Stimulated activated CD8-positive, alpha-beta memory T cell treated with anti-CD3 and anti-CD28 coated beads, Interleukin-12 subunit alpha, Interleukin-12 subunit beta, amount 100 ng/mL, for 1 hour (primary cell): ENCODE measurements around the gene EFL1.
"Not testable (repeated sequence)": the region's sequence is repeated elsewhere in the genome, so short reads cannot be mapped to it uniquely, and the experiment has no call there.

Experiments
- DNase-seq: peaks from one replicate; pipeline ENCODE4 v3.0.0-alpha.2; 2020; ENCODE audit warnings: low read depth

Gene EFL1

DNA sequence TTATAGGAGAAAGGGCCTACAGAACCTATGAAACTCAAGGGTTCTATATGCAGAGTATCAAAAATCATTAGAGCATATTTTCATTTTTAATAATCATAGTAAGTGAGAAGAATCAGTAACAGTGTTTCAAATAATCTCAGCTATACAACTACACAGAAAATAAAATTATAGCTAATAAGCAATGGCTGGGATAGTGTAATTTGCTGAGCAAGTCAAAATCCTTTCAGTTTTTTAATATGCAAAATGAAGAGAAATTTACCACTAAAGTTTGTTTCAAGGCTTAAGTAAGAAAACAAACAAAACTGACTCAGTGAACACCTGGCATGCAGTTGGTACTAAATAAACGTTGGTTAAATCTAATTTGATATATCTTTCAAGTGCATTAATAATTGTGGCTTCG lies 66.2 kb downstream of the EFL1 start:
- DNase-seq = no peak

DNA sequence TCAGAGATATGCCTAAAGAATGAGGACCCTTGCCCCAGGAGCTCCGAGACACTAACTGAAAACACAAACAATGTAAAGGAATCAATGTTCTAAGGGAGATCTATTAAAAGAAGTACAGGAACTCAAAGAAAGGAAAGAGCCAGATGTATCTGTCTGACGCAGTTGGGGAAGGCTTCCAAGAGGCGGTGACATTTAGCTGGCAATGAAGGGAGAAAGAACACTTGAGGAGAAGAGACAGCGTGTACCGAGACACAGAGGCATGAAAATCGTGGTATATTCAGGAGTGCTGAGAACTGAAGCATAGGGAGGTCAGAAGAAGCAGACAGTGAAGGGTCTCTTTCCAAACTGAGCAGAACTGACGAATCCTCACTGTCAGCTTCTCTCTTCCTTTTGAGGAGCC lies 66.7 kb downstream of the EFL1 start:
- DNase-seq = not testable (repeated sequence)

DNA sequence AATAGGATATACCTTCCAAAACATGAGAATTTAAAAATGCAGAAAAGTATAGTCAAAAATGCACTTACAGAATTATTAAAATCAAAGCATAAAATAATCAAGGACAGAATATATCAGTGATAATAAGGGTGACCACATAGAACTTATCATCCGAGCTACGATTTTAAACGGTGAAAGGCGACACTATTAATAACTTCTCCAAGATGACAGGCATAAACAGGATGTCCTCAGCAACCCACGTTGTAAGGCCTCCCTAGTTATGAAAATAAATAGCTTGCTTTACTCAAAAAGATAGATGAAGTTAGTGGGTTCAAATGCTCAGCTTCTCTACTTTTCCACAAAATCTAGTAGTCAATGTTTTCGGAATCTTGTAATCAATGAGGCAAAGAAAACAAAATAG lies 68.0 kb downstream of the EFL1 start:
- not testable (repeated sequence) for DNase-seq

DNA sequence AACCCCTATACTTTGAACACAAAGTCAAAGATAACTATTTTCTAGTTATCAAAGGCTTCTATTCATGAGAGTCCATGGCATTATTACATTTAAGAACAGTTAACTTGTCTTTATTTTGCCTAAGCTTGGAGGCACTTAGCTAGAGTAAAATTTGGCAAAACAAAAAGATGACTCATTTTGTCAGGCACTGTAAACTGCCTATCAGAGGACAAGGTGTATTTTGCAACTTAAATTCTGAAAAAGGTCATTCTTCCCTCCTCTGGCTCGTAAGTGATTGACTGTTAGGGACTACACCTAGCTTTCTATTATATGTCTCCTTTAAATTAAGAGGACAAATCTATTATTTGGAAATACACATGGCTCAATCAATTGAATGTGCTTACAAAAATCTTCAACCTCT lies 69.1 kb downstream of the EFL1 start:
- DNase-seq = not testable (repeated sequence)

DNA sequence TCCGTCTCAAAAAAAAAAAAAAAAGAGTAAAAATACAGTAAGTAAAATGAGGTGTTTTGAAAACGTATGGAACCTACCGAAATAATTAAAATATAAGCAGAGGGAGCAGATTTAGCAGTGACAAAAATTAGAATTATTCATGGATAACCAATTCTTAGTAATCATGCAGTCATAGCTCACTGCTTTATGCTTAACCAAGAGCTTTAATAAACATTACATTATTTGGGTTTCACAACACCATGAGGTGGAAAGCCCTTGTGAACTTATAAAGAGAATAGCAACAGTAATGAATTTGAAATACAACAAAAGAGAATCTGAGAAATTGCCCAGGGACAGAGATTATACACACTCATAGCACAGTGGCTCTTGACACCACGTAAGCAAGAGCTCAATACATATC lies 70.1 kb downstream of the EFL1 start:
- DNase-seq = not testable (repeated sequence)

DNA sequence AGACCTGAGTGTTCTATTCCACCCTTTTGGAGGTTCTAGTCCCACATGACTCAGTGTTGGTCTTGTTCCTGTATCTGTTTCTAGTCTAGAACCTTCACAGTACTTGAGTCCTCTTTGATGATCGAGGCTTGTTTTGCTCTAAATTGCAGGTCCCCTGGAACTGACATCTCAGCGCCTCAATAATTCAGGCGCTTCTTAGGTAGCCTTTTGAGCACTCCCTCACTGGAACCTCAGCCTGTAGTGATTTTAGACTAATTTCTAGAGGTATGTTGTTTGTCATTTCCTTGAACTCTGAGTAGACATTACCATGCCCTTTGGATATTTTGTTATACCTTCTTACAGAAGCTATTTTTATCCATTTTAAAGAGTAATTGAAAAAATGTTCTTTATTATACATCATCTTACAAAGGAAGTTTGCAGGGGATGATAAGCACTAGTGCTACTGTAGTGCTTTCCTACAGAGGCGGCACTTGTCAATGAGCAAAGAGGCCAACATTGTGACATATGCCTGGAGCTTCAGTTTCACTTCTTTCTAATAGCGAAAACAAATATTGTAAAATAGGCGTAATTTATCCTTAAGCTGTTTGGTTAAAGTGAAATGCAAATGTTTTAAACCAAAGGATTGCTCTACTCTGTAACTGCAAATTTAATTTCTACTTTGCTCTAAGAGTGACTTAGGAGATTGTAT lies 75.7 kb downstream of the EFL1 start:
- no peak for DNase-seq

DNA sequence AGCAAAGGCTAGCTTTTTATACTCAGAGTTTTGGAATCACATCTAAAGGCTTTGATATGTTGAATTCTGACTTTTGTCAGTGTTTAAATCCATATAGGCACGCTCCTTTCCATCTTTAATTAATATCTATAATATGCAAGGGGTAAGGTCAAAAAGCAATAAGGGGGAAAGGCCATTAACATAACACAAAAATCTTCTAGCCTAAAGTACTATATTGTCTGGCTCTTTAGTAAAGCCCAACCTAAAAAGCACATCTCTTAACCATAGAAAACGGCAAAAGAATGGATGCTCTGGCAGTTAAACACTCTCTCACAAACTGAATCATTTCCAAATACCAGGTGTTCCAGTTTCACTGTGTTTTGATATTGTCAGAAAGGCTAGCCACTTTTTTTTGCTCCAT lies 76.4 kb downstream of the EFL1 start:
- DNase-seq = no peak

DNA sequence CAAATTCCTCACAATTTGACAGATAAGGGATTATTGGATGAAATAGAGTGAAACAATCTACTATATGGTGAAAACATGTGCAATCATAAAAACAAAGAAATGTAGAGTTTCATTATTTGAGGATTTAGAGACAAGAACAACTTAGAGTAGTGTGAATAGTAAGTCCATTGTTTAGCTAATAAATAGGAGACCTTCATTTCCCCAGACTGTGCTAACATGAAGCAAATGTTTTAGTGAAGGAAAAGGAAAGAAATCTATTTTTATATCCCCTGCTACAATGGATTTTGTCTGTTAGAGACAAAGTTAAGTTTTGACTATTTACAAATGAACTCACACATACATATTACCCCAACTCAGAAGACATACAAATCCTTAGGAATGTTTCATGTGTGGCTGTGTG lies 77.8 kb downstream of the EFL1 start:
- DNase-seq = no peak

DNA sequence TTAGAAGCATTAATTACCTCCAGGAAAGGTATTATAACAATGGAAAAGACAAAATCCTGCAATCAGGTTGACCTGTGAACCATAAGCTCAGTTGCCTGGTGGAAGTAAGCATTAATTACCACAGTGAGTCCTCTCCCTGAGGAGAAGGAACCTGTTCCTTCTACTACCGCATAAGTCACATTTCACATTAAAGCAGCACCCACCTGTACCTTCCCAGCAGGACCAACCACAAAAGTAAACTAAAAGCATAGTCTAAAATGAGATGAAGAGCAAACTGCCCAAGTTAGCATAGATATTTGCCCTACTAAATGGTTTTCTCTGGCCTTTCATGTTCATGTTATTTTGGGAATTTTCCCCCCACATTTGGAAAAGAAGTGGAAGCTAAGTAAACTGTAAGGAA lies 78.2 kb downstream of the EFL1 start:
- DNase-seq = no peak

DNA sequence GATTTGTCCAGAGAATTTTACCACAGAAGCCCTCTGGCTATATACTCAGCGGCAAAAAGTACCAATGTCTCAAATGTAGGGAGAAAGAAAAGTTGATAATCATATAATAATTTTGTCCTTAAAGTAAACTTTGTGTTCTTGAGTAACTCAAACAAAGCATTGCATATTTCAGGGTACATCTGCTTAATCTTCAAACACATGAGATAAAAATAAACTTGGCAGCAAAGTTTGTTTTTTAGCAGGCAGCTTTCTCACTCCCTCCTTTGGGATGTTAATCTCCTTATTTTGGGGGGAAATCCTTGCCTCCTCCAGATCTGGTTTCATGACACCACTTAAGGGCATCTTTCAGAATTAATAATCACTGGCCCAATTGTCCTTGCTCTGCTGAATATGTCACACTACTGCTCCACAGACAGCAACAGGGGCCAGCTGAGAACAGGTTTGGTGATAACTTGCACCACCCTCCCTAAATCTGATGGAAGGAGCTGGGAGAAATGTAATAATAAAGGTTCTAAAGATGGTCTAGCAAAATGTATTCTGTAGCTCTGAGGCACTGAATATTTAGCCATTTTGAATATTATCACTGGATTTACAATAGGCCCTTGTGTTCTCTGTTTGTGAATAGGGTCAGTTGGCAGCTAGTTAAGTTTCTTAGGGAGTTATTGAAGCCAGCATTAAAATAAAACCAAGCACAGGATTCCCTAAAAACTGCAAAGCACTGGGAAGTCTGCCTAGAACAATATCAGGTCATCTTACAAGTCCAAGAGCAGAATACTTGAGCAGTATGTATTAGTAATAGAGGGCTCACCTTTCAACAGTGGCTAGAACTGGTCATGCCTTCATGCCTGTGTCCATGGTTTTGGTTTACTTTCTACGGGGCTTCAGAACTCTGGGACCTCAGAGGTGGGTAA lies 79.2 kb downstream of the EFL1 start:
- no peak for DNase-seq

DNA sequence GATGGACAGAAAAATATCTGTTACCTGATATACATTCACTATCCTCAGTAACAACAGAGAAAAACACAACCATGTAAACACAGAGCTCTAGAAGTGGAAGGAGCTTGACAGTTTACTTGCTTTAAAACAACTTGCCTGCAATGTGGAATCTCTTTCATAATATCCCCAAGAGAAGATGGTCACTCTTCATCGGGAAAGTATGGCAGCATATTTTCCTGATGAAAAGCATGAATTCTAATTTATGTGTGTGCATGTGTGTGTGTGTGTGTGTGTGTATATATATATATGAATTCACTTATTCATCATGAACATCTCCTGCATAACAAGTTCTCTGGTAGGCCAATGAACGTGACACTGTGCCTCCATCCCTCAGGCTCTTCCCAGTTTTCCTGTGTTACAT lies 81.2 kb downstream of the EFL1 start:
- DNase-seq = no peak

DNA sequence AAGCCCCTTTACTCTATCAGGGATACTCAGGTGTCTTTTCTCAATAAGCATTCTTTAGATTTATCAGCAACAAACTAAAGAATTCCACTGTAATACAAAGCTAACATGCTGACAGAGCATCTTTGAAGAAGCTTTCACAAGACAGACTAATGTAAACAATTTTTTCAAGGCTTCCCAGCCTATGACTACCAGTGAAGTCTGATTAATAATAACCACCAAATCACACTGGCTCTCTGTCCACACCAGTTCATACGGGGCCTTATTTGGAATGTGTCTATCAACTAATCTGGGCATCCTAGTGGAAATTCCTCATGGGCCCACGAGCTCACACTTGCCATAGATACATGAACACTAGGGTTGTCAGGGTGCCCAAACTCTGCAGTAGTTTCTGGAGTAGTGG lies 84.5 kb downstream of the EFL1 start:
- no peak for DNase-seq

DNA sequence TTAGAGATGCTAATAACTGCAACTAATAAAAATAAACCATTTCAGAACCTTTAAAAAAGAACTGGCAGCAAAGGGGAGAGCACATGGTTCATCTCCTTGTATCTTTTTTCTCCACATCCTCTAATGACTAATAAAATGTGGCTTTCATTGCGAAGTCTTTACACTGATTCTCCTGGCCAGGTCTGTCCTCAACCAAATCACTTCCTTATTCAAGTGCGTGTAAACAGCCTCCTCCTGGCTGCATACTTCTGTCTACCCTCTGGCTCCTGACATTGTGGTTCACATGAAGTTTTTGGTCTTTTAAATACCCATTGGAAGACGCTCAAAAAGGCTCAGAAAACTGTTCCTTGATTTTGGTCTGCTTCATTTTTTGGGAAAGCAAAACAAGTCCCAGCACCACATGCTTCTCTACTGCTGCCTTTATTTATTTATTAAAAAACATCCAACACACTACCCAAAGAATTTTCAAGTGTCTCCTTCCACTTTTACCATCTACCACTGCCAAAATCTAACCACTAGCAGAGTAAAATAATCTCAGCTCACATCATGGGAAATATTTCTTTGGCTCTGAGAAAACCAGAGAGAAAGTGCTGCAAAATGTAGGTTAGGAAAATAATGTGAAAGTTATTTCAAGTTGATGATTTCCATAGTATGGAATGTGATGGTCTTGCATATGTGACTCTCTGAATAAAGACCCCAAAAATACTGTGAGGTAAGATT lies 85.1 kb downstream of the EFL1 start:
- no peak for DNase-seq

DNA sequence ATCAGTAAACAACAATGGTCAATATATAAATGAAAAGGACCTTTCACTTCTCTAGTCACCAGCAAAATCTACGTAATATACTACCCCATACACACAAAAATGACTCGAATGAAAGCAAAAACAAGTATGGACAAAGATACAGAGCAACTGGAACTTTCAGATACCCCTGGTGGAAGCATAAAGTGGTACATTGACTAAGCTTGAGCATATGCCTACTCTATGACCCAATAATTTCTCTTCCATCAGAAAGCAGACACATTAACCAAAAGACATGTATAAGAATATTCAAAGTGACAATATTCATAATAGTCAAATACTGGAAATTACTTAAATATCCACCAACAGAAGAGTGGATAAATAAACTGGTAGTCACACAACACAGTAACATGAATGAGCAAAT lies 86.0 kb downstream of the EFL1 start:
- no peak for DNase-seq

DNA sequence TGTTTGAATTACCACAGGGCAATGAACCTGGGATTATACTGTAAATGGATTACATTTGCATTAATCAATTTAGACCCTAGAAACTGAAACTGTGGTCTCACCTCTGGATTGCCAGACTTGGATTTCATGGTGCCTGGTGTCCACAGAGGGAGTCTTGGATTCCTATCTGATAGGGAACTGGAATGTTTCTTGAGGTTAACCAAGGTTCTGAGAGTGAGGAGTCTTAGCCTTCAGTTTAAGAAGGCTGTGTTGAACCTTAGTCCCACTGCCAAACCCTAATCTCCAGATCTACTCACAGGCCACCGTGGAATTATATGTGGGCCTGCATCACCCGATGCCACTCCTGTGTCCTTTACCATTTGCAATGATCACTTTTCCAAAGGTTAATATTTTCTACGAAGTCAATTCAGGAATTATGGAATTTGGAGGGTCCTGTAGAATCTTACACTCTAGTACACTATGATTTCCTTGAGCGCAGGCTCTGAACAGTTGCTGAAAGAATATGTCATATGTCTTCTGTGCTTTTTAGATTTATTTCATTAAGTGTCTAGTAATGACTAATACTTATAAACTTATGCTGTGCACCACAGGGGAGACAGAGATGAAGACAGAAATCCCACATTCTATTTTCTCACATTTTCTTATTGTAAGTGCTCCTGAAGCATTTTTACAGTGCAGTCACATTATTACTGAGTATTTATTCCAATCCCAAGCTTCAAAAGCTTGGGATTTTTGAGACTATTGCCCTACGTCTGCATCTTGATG lies 87.9 kb downstream of the EFL1 start:
- no peak for DNase-seq

DNA sequence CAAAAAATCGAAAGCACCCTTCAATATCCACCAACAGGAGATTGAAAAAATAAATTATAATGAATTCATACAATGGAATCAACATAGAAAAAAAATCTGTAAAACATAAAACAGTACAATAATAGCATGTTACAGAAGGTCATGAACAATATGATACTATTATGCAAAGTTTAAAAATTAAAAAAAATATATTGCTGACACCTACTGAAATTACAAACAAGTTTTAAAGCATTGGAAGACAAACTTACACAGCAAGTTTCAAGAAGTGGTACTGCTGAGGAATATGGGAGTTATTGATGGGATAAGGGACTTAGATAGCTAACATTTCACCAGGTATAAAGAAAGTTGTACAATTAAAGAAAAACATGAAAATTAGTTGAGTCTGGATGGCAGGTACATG lies 89.4 kb downstream of the EFL1 start:
- no peak for DNase-seq

DNA sequence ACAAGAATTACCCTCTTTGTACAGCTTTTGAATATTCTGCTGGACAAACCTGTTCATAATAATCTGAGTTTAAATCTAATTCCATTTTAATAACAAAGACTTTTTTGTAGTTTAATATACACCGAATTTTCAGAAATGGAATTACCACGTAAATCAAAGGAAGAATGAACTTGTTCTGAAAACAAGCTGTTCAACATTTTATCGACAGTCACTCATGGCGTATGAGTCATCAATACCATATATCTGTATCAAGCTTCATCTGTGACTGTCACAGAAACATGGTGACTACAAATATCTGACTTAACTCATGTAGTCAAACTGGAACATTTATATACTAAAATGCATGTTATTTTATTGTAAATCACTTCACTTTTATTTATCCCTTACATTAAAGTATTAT lies 90.0 kb downstream of the EFL1 start:
- no peak for DNase-seq

DNA sequence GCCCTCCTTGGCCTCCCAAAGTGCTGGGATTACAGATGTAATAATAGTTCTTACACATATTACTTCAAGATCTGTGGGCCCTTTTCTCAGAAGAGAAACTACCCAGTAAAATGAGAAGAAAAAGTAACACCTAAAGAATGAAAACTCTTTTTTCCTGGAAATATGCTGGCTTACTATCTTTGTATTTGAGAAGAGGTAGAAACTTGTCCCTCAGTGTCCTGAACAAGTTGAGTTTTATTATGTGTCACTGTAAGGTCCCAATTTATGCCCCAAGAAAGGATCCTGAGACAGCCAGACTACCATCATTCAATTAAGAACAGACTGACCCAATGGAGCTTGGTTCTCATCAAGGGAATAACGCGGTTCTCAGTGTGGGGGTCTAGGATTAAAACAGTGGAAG lies 93.8 kb downstream of the EFL1 start:
- no peak for DNase-seq

DNA sequence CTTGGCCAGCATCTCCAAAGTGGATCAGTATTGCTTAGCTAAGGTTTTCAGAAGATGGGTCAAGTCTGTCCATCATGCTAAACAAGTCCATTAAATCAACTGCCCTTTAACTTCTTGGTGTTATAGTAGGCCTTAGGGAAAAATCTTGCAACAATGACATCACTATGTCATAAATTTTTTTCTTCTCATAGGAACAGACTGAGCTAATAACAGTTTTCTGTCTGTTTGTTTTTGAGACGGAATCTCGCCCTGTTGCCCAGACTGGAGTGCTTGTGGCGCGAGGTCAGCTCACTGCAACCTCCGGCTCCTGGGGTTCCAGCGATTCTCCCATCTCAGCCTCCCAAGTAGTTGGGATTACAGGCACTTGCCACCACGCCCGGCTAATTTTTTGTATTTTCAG lies 94.2 kb downstream of the EFL1 start:
- no peak for DNase-seq

DNA sequence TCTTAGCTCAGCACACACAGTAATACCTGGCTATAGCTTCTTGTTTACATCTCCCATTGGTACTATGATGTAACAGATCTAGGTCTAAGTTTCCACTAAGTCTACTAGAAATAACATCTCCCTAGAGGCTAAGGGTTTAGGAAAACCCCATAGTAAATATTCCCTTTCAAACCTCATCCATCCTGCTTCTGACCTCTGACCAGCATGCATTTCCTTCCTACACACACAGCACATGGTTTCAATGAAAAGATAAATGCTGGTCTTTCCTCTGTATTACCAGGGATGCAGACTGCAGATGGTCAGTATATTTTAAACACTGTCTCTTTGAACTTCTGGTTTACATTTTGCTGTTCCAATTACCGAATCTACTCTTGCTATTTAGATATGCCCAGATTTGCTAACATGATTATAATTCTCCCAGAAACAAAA lies 96.6 kb downstream of the EFL1 start:
- no peak for DNase-seq

DNA sequence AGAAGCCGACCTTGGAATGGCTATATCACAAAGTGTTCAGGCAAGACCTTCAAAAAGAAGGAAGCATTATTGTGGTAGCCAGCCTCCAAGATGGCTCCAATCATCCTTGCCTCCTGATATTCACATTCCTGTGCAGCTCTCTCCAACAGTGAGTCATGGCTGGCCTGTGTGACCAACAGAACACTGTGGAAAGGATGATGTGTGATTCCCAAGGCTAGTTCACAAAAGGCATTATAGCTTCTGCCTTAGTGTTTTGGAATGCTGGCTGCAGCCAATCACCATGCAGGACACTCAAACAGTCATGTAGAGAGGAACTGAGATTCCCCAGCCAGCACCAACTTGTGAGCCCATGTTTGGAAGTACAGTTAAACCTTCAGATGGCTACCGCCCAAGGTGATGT lies 102.6 kb downstream of the EFL1 start:
- DNase-seq = no peak

DNA sequence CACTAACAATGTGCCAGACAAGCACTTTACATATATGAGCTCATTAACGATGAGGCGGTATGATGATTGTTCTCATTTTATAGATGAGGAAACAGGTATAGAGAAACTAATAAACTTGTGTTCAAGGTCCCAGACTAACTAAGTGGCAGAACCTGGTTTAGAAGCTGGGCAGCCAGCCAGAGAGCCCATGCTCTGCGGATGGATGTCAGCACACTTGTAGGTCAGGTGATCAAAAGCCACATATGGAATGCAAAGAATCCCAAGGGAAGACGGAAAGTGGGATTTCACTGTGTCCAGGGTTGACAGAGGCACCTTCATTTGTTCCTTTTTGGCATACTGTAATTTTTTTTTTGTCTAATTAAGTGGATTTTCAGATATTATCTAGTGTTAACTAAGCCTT lies 103.7 kb downstream of the EFL1 start:
- DNase-seq = no peak
